Embryonic facial prominence (tissue), 1 donor: ENCODE data around the gene DPP6.
"Not testable (repeated sequence)": the region's sequence is repeated elsewhere in the genome, so short reads cannot be mapped to it uniquely, and the experiment has no call there.

Experiments
- DNase-seq: peaks from one replicate; pipeline ENCODE4 v3.0.0-alpha.2; 2016; ENCODE audit errors: extremely low spot score

Gene DPP6

GRCh38 chr7:154072395-154073181, 20.4 kb downstream of the DPP6 start:
- not testable (repeated sequence) for DNase-seq

GRCh38 chr7:154078523-154078922, 26.3 kb downstream of the DPP6 start:
- not testable (repeated sequence) for DNase-seq

GRCh38 chr7:154080249-154080648, 28.1 kb downstream of the DPP6 start:
- DNase-seq, result not testable (repeated sequence)

- DNase-seq, result not testable (repeated sequence)
These were observed 35.0 kb downstream of the DPP6 start for GRCh38 chr7:154087037-154087725.

GRCh38 chr7:154092093-154092492, 39.9 kb downstream of the DPP6 start:
- not testable (repeated sequence) for DNase-seq

- not testable (repeated sequence) for DNase-seq
These were observed 43.0 kb downstream of the DPP6 start for GRCh38 chr7:154095201-154095600.

GRCh38 chr7:154105063-154105462, 52.9 kb downstream of the DPP6 start:
- DNase-seq, result not testable (repeated sequence)

- DNase-seq, result not testable (repeated sequence)
These were observed 57.4 kb downstream of the DPP6 start for GRCh38 chr7:154109615-154110014.

- DNase-seq, result not testable (repeated sequence)
These were observed 61.6 kb downstream of the DPP6 start for GRCh38 chr7:154113732-154114351.

- DNase-seq, result not testable (repeated sequence)
These were observed 65.5 kb downstream of the DPP6 start for GRCh38 chr7:154117411-154118390.

GRCh38 chr7:154120825-154121224, 68.6 kb downstream of the DPP6 start:
- DNase-seq, result not testable (repeated sequence)

GRCh38 chr7:154122720-154123119, 70.5 kb downstream of the DPP6 start:
- DNase-seq, result not testable (repeated sequence)

- not testable (repeated sequence) for DNase-seq
These were observed 71.2 kb downstream of the DPP6 start for GRCh38 chr7:154123397-154123796.

GRCh38 chr7:154129142-154129541, 76.9 kb downstream of the DPP6 start:
- not testable (repeated sequence) for DNase-seq

- not testable (repeated sequence) for DNase-seq
These were observed 80.4 kb downstream of the DPP6 start for GRCh38 chr7:154132617-154133016.

GRCh38 chr7:154133703-154134277, 81.6 kb downstream of the DPP6 start:
- not testable (repeated sequence) for DNase-seq

- DNase-seq, result not testable (repeated sequence)
These were observed 82.5 kb downstream of the DPP6 start for GRCh38 chr7:154134698-154135097.

- DNase-seq, result not testable (repeated sequence)
These were observed 83.4 kb downstream of the DPP6 start for GRCh38 chr7:154135646-154136045.

GRCh38 chr7:154145922-154146706, 93.9 kb downstream of the DPP6 start:
- not testable (repeated sequence) for DNase-seq

- not testable (repeated sequence) for DNase-seq
These were observed 94.5 kb downstream of the DPP6 start for GRCh38 chr7:154146707-154147038.
